HepG2 (cell line): ENCODE measurements around the gene HMGB2. TPM values are rescaled to one million over a fixed set of nuclear protein-coding genes. Genes with fewer than 3 reads are reported as not detected.

Experiments used
- ATAC-seq: fragments of 200-7000 bp; cut with Tn5 transposase; 3 replicates; pipeline ENCODE4 v1.9.1; 2020; ENCODE audit warnings: mild to moderate bottlenecking, moderate library complexity
- BruUV-seq: library from RNA; stranded (reverse); fragments of 400-500 nt; replicated peaks from 2 replicates; lab custom pipeline; 2021; lab: Mats Ljungman, UMichigan
- CTCF ChIA-PET: fragments of 300-600 bp; formaldehyde crosslinking; extraction: SDS; loops from one replicate; lab custom pipeline; 2021; ENCODE audit warnings: low total read pairs, inconsistent platforms, low intra/inter-chr PET ratio; lab: Yijun Ruan, JAX
- POLR2A ChIA-PET: fragments of 350-600 bp; sonication (Branson Sonifier 250); formaldehyde crosslinking; loops from one replicate; lab custom pipeline; 2020; ENCODE audit warnings: antibody characterized with exemption, inconsistent platforms; lab: Yijun Ruan, JAX
- DNase-seq: peaks from one replicate; pipeline ENCODE4 v3.0.0-alpha.2; 2015; ENCODE audit warnings: low spot score
- FAIRE-seq: peaks from 3 replicates; lab custom pipeline; 2011; peaks lifted over from hg19 to GRCh38; lab: Jason Lieb, UNC
- H2AFZ ChIP-seq: one replicate; pipeline ENCODE4 v1.6.1; 2011; ENCODE audit warnings: low read length, inconsistent platforms
- H3K27ac ChIP-seq: fragments of 300-600 bp; 3 replicates; pipeline ENCODE4 v1.8.0; 2011; ENCODE audit warnings: mixed run types, mild to moderate bottlenecking, mixed read lengths, low read length, inconsistent platforms; ENCODE audit not compliant: insufficient read depth; ENCODE audit errors: extremely low read length
- H3K27me3 ChIP-seq, 2 experiments: fragments of 200-600 bp in 1 of 2; 2 replicates in 1 of 2; 3 replicates in 1 of 2; pipeline versions ENCODE4 v1.6.0 to v1.8.0; 2011; ENCODE audit warnings: low read length in 2 of 2, mild to moderate bottlenecking in 2 of 2, moderate library complexity in 2 of 2, inconsistent platforms in 1 of 2; ENCODE audit not compliant: insufficient read depth in 2 of 2, control insufficient read depth in 1 of 2
- H3K36me3 ChIP-seq, 2 experiments: fragments of 200-600 bp in 1 of 2; replicated peaks in 1 of 2; 2 replicates in 1 of 2; 3 replicates in 1 of 2; pipeline versions ENCODE4 v1.5.1 to v1.8.0; 2011; ENCODE audit warnings: low read length in 2 of 2, inconsistent platforms in 1 of 2; ENCODE audit not compliant: insufficient read depth in 2 of 2, control insufficient read depth in 1 of 2
- H3K4me1 ChIP-seq: 2 replicates; pipeline ENCODE4 v1.5.1; 2012; ENCODE audit warnings: low read length, inconsistent platforms; ENCODE audit not compliant: insufficient read depth
- H3K4me2 ChIP-seq: 2 replicates; pipeline ENCODE4 v1.6.0; 2011; ENCODE audit warnings: low read depth, low read length, inconsistent platforms
- H3K4me3 ChIP-seq, 3 experiments: fragments of 200-600 bp in 1 of 3; sonication (generic), shearing (Covaris generic) in 1 of 3; replicated peaks in 1 of 3; 2 replicates each; pipeline ENCODE4 v1.5.1; 2011 to 2016; ENCODE audit warnings: low read length in 3 of 3, inconsistent platforms in 2 of 3, low read depth in 2 of 3, mild to moderate bottlenecking in 2 of 3, control low read depth in 1 of 3, mixed read lengths in 1 of 3; ENCODE audit not compliant: insufficient read depth in 1 of 3
- H3K79me2 ChIP-seq: one replicate; pipeline ENCODE4 v1.6.1; 2011; ENCODE audit warnings: low read length, inconsistent platforms; ENCODE audit not compliant: insufficient read depth
- H3K9ac ChIP-seq: 2 replicates; pipeline ENCODE4 v1.6.0; 2011; ENCODE audit warnings: mild to moderate bottlenecking, low read depth, low read length, inconsistent platforms; ENCODE audit not compliant: insufficient read depth
- H3K9me3 ChIP-seq: 2 replicates; pipeline ENCODE4 v1.5.1; 2012; ENCODE audit warnings: mild to moderate bottlenecking, low read length
- H4K20me1 ChIP-seq: 2 replicates; pipeline ENCODE4 v1.6.0; 2011; ENCODE audit warnings: inconsistent platforms, mild to moderate bottlenecking, low read length, moderate library complexity; ENCODE audit not compliant: insufficient read depth
- ATF7 ChIP-seq, 2 experiments: fragments of 450-650 bp in 1 of 2; sonication (generic) in 1 of 2; formaldehyde crosslinking in 1 of 2; IDR thresholded peaks; 2 replicates each; pipeline versions ENCODE4 v1.4.0 to v1.6.1; 2016 to 2020; ENCODE audit warnings: antibody characterized with exemption in 1 of 2, mild to moderate bottlenecking in 1 of 2, missing genetic modification reagents in 1 of 2
- DMTF1 ChIP-seq: sonication (generic); formaldehyde crosslinking; IDR thresholded peaks from 2 replicates; pipeline ENCODE4 v1.4.0; 2020; ENCODE audit warnings: mild to moderate bottlenecking, missing genetic modification reagents
- POLR2AphosphoS2 ChIP-seq: IDR thresholded peaks from 2 replicates; pipeline ENCODE4 v1.6.1; 2011; ENCODE audit warnings: low read depth, low read length, improper control_type of control experiment
- ZMAT5 ChIP-seq: sonication (generic); formaldehyde crosslinking; IDR thresholded peaks from 2 replicates; pipeline ENCODE4 v1.5.0; 2020; ENCODE audit warnings: mild to moderate bottlenecking, low read depth, missing genetic modification reagents, borderline replicate concordance
- ZNF18 ChIP-seq: sonication (generic); formaldehyde crosslinking; IDR thresholded peaks from 2 replicates; pipeline ENCODE4 v1.8.0; 2022; ENCODE audit warnings: mild to moderate bottlenecking, missing genetic modification reagents; ENCODE audit not compliant: insufficient replicate concordance
- ZNF280B ChIP-seq: sonication (generic); formaldehyde crosslinking; IDR thresholded peaks from 2 replicates; pipeline ENCODE4 v1.5.0; 2020; ENCODE audit warnings: missing genetic modification reagents, mild to moderate bottlenecking, borderline replicate concordance
- WGBS: methylation state at CpG from one replicate; pipeline ENCODE4 v1.1.6; 2017; ENCODE audit warnings: low lambda C conversion rate; 5-methylcytosine and 5-hydroxymethylcytosine counted together
- in situ Hi-C: cut with HindIII; loops from 2 replicates; pipeline ENCODE4 v1.10.0; 2017; ENCODE audit warnings: low pct_unique_long_range_greater_than_20kb; ENCODE audit not compliant: extremely low pct_ligation_motif_present
- intact Hi-C: fragments of 100-400 bp; cut with micrococcal nuclease; formaldehyde crosslinking; loops from one replicate; pipeline ENCODE4 v1.10.0; 2022; ENCODE audit not compliant: unreplicated experiment
- polyA plus RNA-seq, 8 experiments: library from polyadenylated mRNA; depleted of rRNA in 3 of 8; stranded (reverse) in 7 of 8; unstranded in 1 of 8; fragments of >200 nt; fragmentation: Illumina TruSeq in 4 of 8; extraction: Trizol in 4 of 8; gene quantifications; 2 replicates each; pipeline versions ENCODE4 v1.2.1 to v1.2.3, GENCODE V29; 2011 to 2016; ENCODE audit warnings: low read depth in 4 of 8, missing spikeins in 1 of 8, mixed read lengths in 1 of 8; ENCODE audit not compliant: insufficient read depth in 1 of 8
- total RNA-seq, 5 experiments: library from RNA; depleted of rRNA; stranded (reverse); fragments of >200 nt; fragmentation: Illumina TruSeq; extraction: Trizol; gene quantifications; 2 replicates each; pipeline ENCODE4 v1.2.3, GENCODE V29; 2016; ENCODE audit warnings: low read depth in 1 of 5

HMGB2 gene
- total and polyA plus RNA-seq, 2 of the 13 experiments (the other 11 are each of a cell fraction or from before 2014, with no cell fraction given): 90.5 to 332 TPM

- in situ Hi-C loops (loop anchor here (10.0 kb wide), 1 partner anchor 133 kb away; no protein-coding TSS in a partner anchor), intact Hi-C loops (no loop called here)
- no TSS peak for BruUV-seq
- no peak for DNase-seq
- no peaks in the 10 kb centered on the region for H4K20me1 ChIP-seq
- no peak overlapping the region for H2AFZ ChIP-seq
- H3K27me3 ChIP-seq: peaks cover 0 to 6% of the 10 kb centered on the region in 2 experiments; a peak in 1 of 5 replicates
- H3K4me1 ChIP-seq: no peaks in the 10 kb centered on the region
- no peak overlapping the region for H3K4me2 ChIP-seq
- no peak for FAIRE-seq
- H3K36me3 ChIP-seq: no peaks in the 10 kb centered on the region
- no peak overlapping the region for H3K27ac ChIP-seq
- H3K9me3 ChIP-seq: peaks cover 3% of the 10 kb centered on the region; the same call in 1 of the 2 replicates
- ATAC-seq: no peak
- TF ChIP-seq ZNF280B (CRISPR knock-in tag) (no peak), ZNF18 (CRISPR knock-in tag) (no peak), ZMAT5 (CRISPR knock-in tag) (no peak), ATF7 (IDR thresholded peaks at IDR 0.05) (no peak), ATF7 (CRISPR knock-in tag; IDR thresholded peaks at IDR 0.05) (no peak), POLR2AphosphoS2 (no peak), DMTF1 (CRISPR knock-in tag) (no peak)
- 3% methylated on average over 4 of the region's 4 CpGs for WGBS
- H3K9ac ChIP-seq: no peak overlapping the region
- ChIA-PET CTCF (no interaction called here), POLR2A (no interaction called here)
- no peak overlapping the region for H3K4me3 ChIP-seq
- H3K79me2 ChIP-seq: no peaks in the 10 kb centered on the region
Observed at GRCh38 chr4:173282256-173282562, 51.9 kb downstream of the HMGB2 start.
